K562 (cell line): ENCODE measurements around the gene ZNF239. TPM values are rescaled to one million over a fixed set of nuclear protein-coding genes. Genes with fewer than 3 reads are reported as not detected.

Experiments
- BCL6 ChIP-seq: fragments of 250-450 bp; sonication (Bioruptor Pico); IDR thresholded peaks from 2 replicates; pipeline ENCODE4 v1.4.0; 2020
- BHLHE40 ChIP-seq: IDR thresholded peaks from 2 replicates; pipeline ENCODE4 v1.6.1; 2011; ENCODE audit warnings: low read length, improper control_type of control experiment
- BRCA1 ChIP-seq, 2 experiments: fragments of 450-650 bp in 1 of 2; sonication (generic) in 1 of 2; formaldehyde crosslinking in 1 of 2; IDR thresholded peaks; 2 replicates each; pipeline versions ENCODE4 v1.5.0 to v1.6.1; 2017 to 2020; ENCODE audit warnings: mild to moderate bottlenecking in 1 of 2, missing genetic modification reagents in 1 of 2
- BRD9 ChIP-seq: fragments of 450-650 bp; IDR thresholded peaks from 2 replicates; pipeline ENCODE4 v1.6.1; 2018; ENCODE audit warnings: low read depth; ENCODE audit not compliant: partially characterized antibody
- FOXJ3 ChIP-seq: sonication (generic); formaldehyde crosslinking; IDR thresholded peaks from 2 replicates; pipeline ENCODE4 v1.4.0; 2020; ENCODE audit warnings: mild to moderate bottlenecking, missing genetic modification reagents
- HDAC3 ChIP-seq: fragments of 450-650 bp; IDR thresholded peaks from 2 replicates; pipeline ENCODE4 v1.6.1; 2018; ENCODE audit warnings: borderline replicate concordance, mild to moderate bottlenecking, moderate library complexity; ENCODE audit not compliant: partially characterized antibody
- HDAC6 ChIP-seq: IDR thresholded peaks from 2 replicates; pipeline ENCODE4 v1.6.1; 2012; ENCODE audit warnings: low read depth, mild to moderate bottlenecking, control low read depth, inconsistent platforms, low read length, moderate library complexity
- KAT8 ChIP-seq: fragments of 450-650 bp; IDR thresholded peaks from 2 replicates; pipeline ENCODE4 v1.6.1; 2016; ENCODE audit warnings: low read depth, mild to moderate bottlenecking
- KLF16 ChIP-seq: IDR thresholded peaks from 2 replicates; pipeline ENCODE4 v1.6.1; 2016; ENCODE audit warnings: antibody characterized with exemption
- PHF21A ChIP-seq: fragments of 450-650 bp; IDR thresholded peaks from 2 replicates; pipeline ENCODE4 v1.6.1; 2017; ENCODE audit warnings: low read depth, borderline replicate concordance
- POLR2G ChIP-seq: fragments of 200-400 bp; formaldehyde crosslinking; IDR thresholded peaks from 2 replicates; pipeline ENCODE4 v1.6.1; 2017; ENCODE audit warnings: low read depth, mild to moderate bottlenecking, antibody characterized with exemption, low read length, moderate library complexity
- RBFOX2 ChIP-seq: fragments of 200-400 bp; formaldehyde crosslinking; IDR thresholded peaks from 2 replicates; pipeline ENCODE4 v1.6.1; 2017; ENCODE audit warnings: low read depth, mild to moderate bottlenecking, low read length, moderate library complexity
- SMARCE1 ChIP-seq: fragments of 450-650 bp; IDR thresholded peaks from 2 replicates; pipeline ENCODE4 v1.7.1; 2016; ENCODE audit warnings: mild to moderate bottlenecking
- SREBF2 ChIP-seq: sonication (generic); formaldehyde crosslinking; IDR thresholded peaks from 2 replicates; pipeline ENCODE4 v1.4.0; 2020; ENCODE audit warnings: mild to moderate bottlenecking, missing genetic modification reagents
- TFAM ChIP-seq: fragments of 250-450 bp; sonication (Bioruptor Pico); conservative IDR thresholded peaks from 2 replicates; pipeline ENCODE4 v1.5.0; 2021; ENCODE audit warnings: mild to moderate bottlenecking, moderate library complexity
- TRIM28 ChIP-seq: fragments of 450-650 bp; IDR thresholded peaks from 2 replicates; pipeline ENCODE4 v1.6.1; 2017
- ZNF384 ChIP-seq: IDR thresholded peaks from 2 replicates; pipeline ENCODE4 v1.6.1; 2012; ENCODE audit warnings: low read depth, low read length, improper control_type of control experiment
- ZNF780A ChIP-seq: fragments of 250-450 bp; sonication (Bioruptor Pico); IDR thresholded peaks from 2 replicates; pipeline ENCODE4 v1.5.0; 2021; ENCODE audit warnings: mild to moderate bottlenecking
- polyA plus RNA-seq, 8 experiments: library from polyadenylated mRNA; depleted of rRNA in 4 of 8; stranded (reverse) in 5 of 8; unstranded in 3 of 8; fragments of >200 nt; fragmentation: Nextera tagmentation in 2 of 8; fragmentation: Illumina TruSeq in 1 of 8; extraction: Ambion mirVana in 2 of 8; extraction: Trizol in 1 of 8; gene quantifications; 2 replicates each; pipeline versions ENCODE4 v1.2.1 to v1.2.3, GENCODE V29; 2011 to 2014; ENCODE audit warnings: inconsistent platforms in 1 of 8, missing spikeins in 1 of 8
- total RNA-seq, 7 experiments: library from RNA; depleted of rRNA in 6 of 7; stranded (reverse); fragments of >200 nt in 6 of 7; fragmentation: Illumina TruSeq in 2 of 7; extraction: Trizol in 2 of 7; gene quantifications; 2 replicates each; pipeline versions ENCODE4 v1.2.1 to v1.2.3, GENCODE V29; 2011 to 2021; ENCODE audit warnings: low replicate concordance in 1 of 7
- TF ChIP-seq, protein P1 (sequence below): fragments of 450-650 bp; IDR thresholded peaks from 2 replicates; pipeline ENCODE4 v1.6.1; 2016; ENCODE audit warnings: mild to moderate bottlenecking
- TF ChIP-seq, protein P2 (sequence below): IDR thresholded peaks from 2 replicates; pipeline ENCODE4 v1.6.1; 2011; ENCODE audit warnings: borderline replicate concordance, low read depth, mild to moderate bottlenecking, moderate library complexity, low read length; ENCODE audit not compliant: insufficient read depth, poor library complexity, severe bottlenecking
- TF ChIP-seq, protein P3 (sequence below): fragments of 250-450 bp; sonication (Bioruptor Pico); IDR thresholded peaks from 2 replicates; pipeline ENCODE4 v1.9.0; 2021; ENCODE audit warnings: mild to moderate bottlenecking, inconsistent platforms

ZNF239 gene
- total and polyA plus RNA-seq, 9 of the 15 experiments (the other 6 are each of a cell fraction or from before 2014, with no cell fraction given), result 13.7 to 26.7 (median 23.4) TPM

DNA sequence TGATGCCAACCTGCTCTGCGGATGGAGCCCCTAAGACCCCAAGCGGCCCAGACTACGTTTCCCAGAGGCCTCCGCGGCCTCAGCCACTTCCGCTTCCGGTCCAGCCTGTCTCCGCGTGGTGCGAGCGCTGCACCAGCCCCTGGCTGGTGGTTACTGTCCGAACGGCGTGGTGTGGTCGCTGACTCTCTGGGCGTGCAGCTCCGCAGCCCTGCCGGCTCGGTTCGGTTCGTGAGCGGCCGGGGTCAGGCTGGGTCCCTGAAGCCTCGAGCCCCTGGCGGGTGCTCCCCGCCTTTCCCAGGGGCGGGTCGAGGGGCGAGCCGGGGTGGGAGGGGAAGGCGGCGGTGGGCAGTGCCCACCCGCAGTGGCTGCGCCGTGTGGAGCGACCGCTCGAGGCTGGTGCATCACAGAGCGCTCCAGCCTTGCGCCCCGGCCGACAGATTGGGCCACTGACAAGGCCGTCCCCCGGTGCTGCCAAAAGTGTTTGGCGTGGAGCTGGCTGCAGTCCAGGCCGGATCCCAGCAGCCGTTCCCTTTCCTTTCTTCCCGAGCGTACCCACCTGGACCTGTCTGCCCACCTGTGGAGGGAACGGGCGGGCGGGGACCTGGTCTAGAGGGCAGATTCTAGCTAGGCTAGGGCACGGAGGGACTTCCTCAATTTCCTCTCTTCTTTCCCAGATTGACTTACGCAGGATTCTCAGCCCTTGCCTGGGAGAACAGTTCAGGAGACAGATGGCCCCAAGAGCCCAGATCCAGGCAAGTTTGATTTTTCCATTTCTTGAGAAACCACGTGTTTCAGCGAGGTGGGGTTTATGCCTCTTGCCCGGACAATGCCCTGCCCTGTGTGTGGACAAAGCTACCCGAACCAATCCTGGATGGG, 32.1 kb upstream of the ZNF239 start, which contains the start of gene ZNF485 (continued):
- TF ChIP-seq SMARCE1 (no peak), HDAC3 (no peak), TRIM28 (no peak), BRD9 (no peak), KAT8 (no peak), BHLHE40 (no peak), SREBF2 (CRISPR knock-in tag) (no peak), ZNF384 (no peak), PHF21A (no peak), POLR2G (peak; percentile 96), BRCA1 (IDR thresholded peaks at IDR 0.05) (no peak), BRCA1 (CRISPR knock-in tag; IDR thresholded peaks at IDR 0.05) (no peak), TFAM (CRISPR knock-in tag) (no peak), BCL6 (CRISPR knock-in tag) (no peak), FOXJ3 (CRISPR knock-in tag) (no peak), ZNF780A (CRISPR knock-in tag) (no peak), RBFOX2 (peak; percentile 96), KLF16 (no peak), HDAC6 (no peak)
- TF ChIP-seq, protein P1, sequence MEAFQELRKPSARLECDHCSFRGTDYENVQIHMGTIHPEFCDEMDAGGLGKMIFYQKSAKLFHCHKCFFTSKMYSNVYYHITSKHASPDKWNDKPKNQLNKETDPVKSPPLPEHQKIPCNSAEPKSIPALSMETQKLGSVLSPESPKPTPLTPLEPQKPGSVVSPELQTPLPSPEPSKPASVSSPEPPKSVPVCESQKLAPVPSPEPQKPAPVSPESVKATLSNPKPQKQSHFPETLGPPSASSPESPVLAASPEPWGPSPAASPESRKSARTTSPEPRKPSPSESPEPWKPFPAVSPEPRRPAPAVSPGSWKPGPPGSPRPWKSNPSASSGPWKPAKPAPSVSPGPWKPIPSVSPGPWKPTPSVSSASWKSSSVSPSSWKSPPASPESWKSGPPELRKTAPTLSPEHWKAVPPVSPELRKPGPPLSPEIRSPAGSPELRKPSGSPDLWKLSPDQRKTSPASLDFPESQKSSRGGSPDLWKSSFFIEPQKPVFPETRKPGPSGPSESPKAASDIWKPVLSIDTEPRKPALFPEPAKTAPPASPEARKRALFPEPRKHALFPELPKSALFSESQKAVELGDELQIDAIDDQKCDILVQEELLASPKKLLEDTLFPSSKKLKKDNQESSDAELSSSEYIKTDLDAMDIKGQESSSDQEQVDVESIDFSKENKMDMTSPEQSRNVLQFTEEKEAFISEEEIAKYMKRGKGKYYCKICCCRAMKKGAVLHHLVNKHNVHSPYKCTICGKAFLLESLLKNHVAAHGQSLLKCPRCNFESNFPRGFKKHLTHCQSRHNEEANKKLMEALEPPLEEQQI, result no peak
- TF ChIP-seq, protein P2, sequence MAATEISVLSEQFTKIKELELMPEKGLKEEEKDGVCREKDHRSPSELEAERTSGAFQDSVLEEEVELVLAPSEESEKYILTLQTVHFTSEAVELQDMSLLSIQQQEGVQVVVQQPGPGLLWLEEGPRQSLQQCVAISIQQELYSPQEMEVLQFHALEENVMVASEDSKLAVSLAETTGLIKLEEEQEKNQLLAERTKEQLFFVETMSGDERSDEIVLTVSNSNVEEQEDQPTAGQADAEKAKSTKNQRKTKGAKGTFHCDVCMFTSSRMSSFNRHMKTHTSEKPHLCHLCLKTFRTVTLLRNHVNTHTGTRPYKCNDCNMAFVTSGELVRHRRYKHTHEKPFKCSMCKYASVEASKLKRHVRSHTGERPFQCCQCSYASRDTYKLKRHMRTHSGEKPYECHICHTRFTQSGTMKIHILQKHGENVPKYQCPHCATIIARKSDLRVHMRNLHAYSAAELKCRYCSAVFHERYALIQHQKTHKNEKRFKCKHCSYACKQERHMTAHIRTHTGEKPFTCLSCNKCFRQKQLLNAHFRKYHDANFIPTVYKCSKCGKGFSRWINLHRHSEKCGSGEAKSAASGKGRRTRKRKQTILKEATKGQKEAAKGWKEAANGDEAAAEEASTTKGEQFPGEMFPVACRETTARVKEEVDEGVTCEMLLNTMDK, result no peak
- TF ChIP-seq, protein P3, sequence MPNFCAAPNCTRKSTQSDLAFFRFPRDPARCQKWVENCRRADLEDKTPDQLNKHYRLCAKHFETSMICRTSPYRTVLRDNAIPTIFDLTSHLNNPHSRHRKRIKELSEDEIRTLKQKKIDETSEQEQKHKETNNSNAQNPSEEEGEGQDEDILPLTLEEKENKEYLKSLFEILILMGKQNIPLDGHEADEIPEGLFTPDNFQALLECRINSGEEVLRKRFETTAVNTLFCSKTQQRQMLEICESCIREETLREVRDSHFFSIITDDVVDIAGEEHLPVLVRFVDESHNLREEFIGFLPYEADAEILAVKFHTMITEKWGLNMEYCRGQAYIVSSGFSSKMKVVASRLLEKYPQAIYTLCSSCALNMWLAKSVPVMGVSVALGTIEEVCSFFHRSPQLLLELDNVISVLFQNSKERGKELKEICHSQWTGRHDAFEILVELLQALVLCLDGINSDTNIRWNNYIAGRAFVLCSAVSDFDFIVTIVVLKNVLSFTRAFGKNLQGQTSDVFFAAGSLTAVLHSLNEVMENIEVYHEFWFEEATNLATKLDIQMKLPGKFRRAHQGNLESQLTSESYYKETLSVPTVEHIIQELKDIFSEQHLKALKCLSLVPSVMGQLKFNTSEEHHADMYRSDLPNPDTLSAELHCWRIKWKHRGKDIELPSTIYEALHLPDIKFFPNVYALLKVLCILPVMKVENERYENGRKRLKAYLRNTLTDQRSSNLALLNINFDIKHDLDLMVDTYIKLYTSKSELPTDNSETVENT (CRISPR knock-in tag), result no peak
